Measurements from ENCODE around the gene DIP2A. TPM values are rescaled to one million over a fixed set of nuclear protein-coding genes. Genes with fewer than 3 reads are reported as not detected.

Gene DIP2A
- total and polyA plus RNA-seq, 2 of the 13 experiments (the other 11 are each of a cell fraction or from before 2014, with no cell fraction given) = 18.5 to 37.6 TPM

GRCh38 chr21:46598581-46599572 lies 140.2 kb downstream of the DIP2A start (continued):
- TF ChIP-seq ZNF331 (CRISPR knock-in tag; IDR thresholded peaks at IDR 0.05) = peak; percentile 36; the same call in 1 of the 2 replicates
- TF ChIP-seq SPEN (CRISPR knock-in tag; IDR thresholded peaks at IDR 0.05; ENCODE audit: low read depth) = no peak
- TF ChIP-seq RELA (CRISPR knock-in tag; IDR thresholded peaks at IDR 0.05) = no peak
- TF ChIP-seq SKI (IDR thresholded peaks at IDR 0.05; ENCODE audit: partially characterized antibody) = peak; percentile 54
- peak; percentile 33; the same call in 1 of the 2 replicates for TF ChIP-seq YEATS2 (CRISPR knock-in tag; IDR thresholded peaks at IDR 0.05; ENCODE audit: borderline replicate concordance)
- TF ChIP-seq E2F2 (CRISPR knock-in tag; IDR thresholded peaks at IDR 0.05; ENCODE audit: borderline replicate concordance) = no peak
- no peak for TF ChIP-seq ELF1 (CRISPR knock-in tag; IDR thresholded peaks at IDR 0.05)
- peak; percentile 63 for TF ChIP-seq TEAD3 (CRISPR knock-in tag; optimal IDR thresholded peaks at IDR 0.05; ENCODE audit: borderline replicate concordance)
- TF ChIP-seq RNF219 (CRISPR knock-in tag; IDR thresholded peaks at IDR 0.05) = no peak
- no peak for TF ChIP-seq GLI4 (CRISPR knock-in tag; IDR thresholded peaks at IDR 0.05; ENCODE audit: borderline replicate concordance)
- no peak for TF ChIP-seq KMT2A (CRISPR knock-in tag; IDR thresholded peaks at IDR 0.05)
- TF ChIP-seq TFDP2 (CRISPR knock-in tag; IDR thresholded peaks at IDR 0.05) = no peak
- TF ChIP-seq ZBTB38 (CRISPR knock-in tag; IDR thresholded peaks at IDR 0.05) = no peak
- TF ChIP-seq SMAD9 (CRISPR knock-in tag; IDR thresholded peaks at IDR 0.05) = no peak
- no peak for TF ChIP-seq ZNF788 (CRISPR knock-in tag; IDR thresholded peaks at IDR 0.05; ENCODE audit: borderline replicate concordance)
- no peak for TF ChIP-seq MAF1 (CRISPR knock-in tag; IDR thresholded peaks at IDR 0.05; ENCODE audit: borderline replicate concordance)
- no peak for TF ChIP-seq ZNF605 (CRISPR knock-in tag; IDR thresholded peaks at IDR 0.05)
- TF ChIP-seq ZNF713 (CRISPR knock-in tag; IDR thresholded peaks at IDR 0.05) = no peak
- TF ChIP-seq EZH2 (conservative IDR thresholded peaks at IDR 0.05; ENCODE audit: low read depth, low read length) = no peak
- no peak for TF ChIP-seq GPBP1L1 (CRISPR knock-in tag; IDR thresholded peaks at IDR 0.05)
- no peak for TF ChIP-seq MAFK (conservative IDR thresholded peaks at IDR 0.05 in 1 of 2, IDR thresholded peaks at IDR 0.05 in 1 of 2; ENCODE audit: low read length in 2 of 2)
- TF ChIP-seq SRY (CRISPR knock-in tag; IDR thresholded peaks at IDR 0.05) = no peak
- TF ChIP-seq RXRB (CRISPR knock-in tag; IDR thresholded peaks at IDR 0.05; ENCODE audit: borderline replicate concordance) = peak; percentile 47; the same call in 1 of the 2 replicates
- TF ChIP-seq ZZZ3 (CRISPR knock-in tag; IDR thresholded peaks at IDR 0.05; ENCODE audit: borderline replicate concordance) = no peak
- no peak for TF ChIP-seq HMG20B (CRISPR knock-in tag; conservative IDR thresholded peaks at IDR 0.05)

Measured in HepG2 (cell line).